ENCODE measurements around the gene PCED1B. TPM values are rescaled to one million over a fixed set of nuclear protein-coding genes. Genes with fewer than 3 reads are reported as not detected.

Gene PCED1B
- total RNA-seq, 1 experiment from 2014 or later: 3.3 TPM

GRCh38 chr12:47145188-47145587 lies 65.8 kb downstream of the PCED1B start:
- no peak overlapping the region for H3K23ac ChIP-seq (ENCODE audit: insufficient read length, low read depth, low read length)
- H3K4ac ChIP-seq (ENCODE audit: low read depth, low read length): no peak overlapping the region
- H3K14ac ChIP-seq (ENCODE audit: insufficient read depth, low read length): no peak overlapping the region
- H3K79me1 ChIP-seq (ENCODE audit: insufficient read depth, low read depth, low read length, poor library complexity, severe bottlenecking): no peaks in the 10 kb centered on the region
- H3K23me2 ChIP-seq (ENCODE audit: insufficient read length, low read depth, low read length, poor library complexity, severe bottlenecking): no peaks in the 10 kb centered on the region
- no peak overlapping the region for H2BK20ac ChIP-seq (ENCODE audit: low read depth, low read length, poor library complexity, severe bottlenecking)
- H3K18ac ChIP-seq (ENCODE audit: insufficient read length, low read depth, low read length): no peak overlapping the region
- H2BK5ac ChIP-seq (ENCODE audit: insufficient read length, low read length): no peak overlapping the region
- no peaks in the 10 kb centered on the region for H4K20me1 ChIP-seq (ENCODE audit: control insufficient read depth, insufficient read depth, insufficient read length)
- Mint-ChIP-seq H3K27me3 (ENCODE audit: low read depth) (no peaks in the 10 kb centered on the region), H3K4me1 (peaks cover 8 to 11% of the 10 kb centered on the region in 2 experiments), H3K4me3 (no peak overlapping the region), H3K27ac (no peak overlapping the region), H3K36me3 (ENCODE audit: insufficient read depth in 1 of 3, low read depth in 3 of 3) (peaks cover 0 to 2% (median 0%) of the 10 kb centered on the region in 3 experiments; a peak in 2 of 7 replicates), H3K9me3 (peaks cover 3 to 4% of the 10 kb centered on the region in 2 experiments; a peak in 2 of 5 replicates)
- H3K4me2 ChIP-seq (ENCODE audit: insufficient read depth, insufficient read length, low read length): no peak overlapping the region
- H3K9me3 ChIP-seq (ENCODE audit: control insufficient read depth, low read depth, low read length): no peaks in the 10 kb centered on the region
- no peak overlapping the region for H4K8ac ChIP-seq (replicated peaks; ENCODE audit: insufficient read length, low read depth, low read length)
- H3K9ac ChIP-seq (ENCODE audit: extremely low read depth, insufficient read length, low read length): no peak overlapping the region
- H4K5ac ChIP-seq (ENCODE audit: insufficient read length, low read depth, low read length): no peak overlapping the region
- WGBS (ENCODE audit: extremely low coverage, insufficient read length, low lambda C conversion rate): no CpG with 5 or more reads among the region's 4 CpGs
- no peak overlapping the region for H2BK15ac ChIP-seq (ENCODE audit: low read depth, low read length)
- no peak overlapping the region for H2AK5ac ChIP-seq (ENCODE audit: insufficient read length, low read length)
- TF ChIP-seq CTCF (conservative IDR thresholded peaks at IDR 0.05): no peak
- no peaks in the 10 kb centered on the region for H3K79me2 ChIP-seq (ENCODE audit: insufficient read depth, low read length)
- H2BK120ac ChIP-seq (ENCODE audit: low read depth, low read length, poor library complexity, severe bottlenecking): no peak overlapping the region
- H3K27ac ChIP-seq (ENCODE audit: insufficient read length, low read depth, low read length): no peak overlapping the region
- no peak overlapping the region for H2BK12ac ChIP-seq (ENCODE audit: insufficient read length, low read depth, low read length)
- H3K27me3 ChIP-seq (ENCODE audit: insufficient read depth, low read length): no peaks in the 10 kb centered on the region
- no peak for DNase-seq
- no peak overlapping the region for H3T11ph ChIP-seq (ENCODE audit: low read length)
- no peak overlapping the region for H3K56ac ChIP-seq (ENCODE audit: insufficient read length, low read depth, low read length)
- no peak overlapping the region for H2AFZ ChIP-seq (ENCODE audit: low read length)
- no peaks in the 10 kb centered on the region for H3K4me1 ChIP-seq (ENCODE audit: insufficient read depth, low read length)
- no peak overlapping the region for H4K91ac ChIP-seq (ENCODE audit: insufficient read length, low read depth, low read length)
